Measurements from ENCODE around the gene CD72.

DNA sequence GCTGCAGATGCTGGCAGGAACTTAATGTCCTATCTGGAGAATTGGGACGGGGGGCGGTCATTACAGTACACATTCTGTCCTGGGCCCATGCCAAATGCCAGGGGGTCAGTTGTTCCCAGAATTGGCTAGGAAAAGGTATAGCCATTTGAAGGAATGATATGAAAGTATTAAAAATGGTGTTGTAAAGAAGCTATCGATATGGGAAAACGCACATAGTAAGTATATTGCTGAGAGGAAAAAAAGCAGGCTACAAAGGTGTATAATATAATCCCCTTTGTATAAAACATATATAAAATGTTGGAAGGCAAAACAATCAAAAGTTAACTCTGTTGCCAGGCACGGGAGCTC lies 47.2 kb upstream of the CD72 start:
- TF ChIP-seq, protein P1, sequence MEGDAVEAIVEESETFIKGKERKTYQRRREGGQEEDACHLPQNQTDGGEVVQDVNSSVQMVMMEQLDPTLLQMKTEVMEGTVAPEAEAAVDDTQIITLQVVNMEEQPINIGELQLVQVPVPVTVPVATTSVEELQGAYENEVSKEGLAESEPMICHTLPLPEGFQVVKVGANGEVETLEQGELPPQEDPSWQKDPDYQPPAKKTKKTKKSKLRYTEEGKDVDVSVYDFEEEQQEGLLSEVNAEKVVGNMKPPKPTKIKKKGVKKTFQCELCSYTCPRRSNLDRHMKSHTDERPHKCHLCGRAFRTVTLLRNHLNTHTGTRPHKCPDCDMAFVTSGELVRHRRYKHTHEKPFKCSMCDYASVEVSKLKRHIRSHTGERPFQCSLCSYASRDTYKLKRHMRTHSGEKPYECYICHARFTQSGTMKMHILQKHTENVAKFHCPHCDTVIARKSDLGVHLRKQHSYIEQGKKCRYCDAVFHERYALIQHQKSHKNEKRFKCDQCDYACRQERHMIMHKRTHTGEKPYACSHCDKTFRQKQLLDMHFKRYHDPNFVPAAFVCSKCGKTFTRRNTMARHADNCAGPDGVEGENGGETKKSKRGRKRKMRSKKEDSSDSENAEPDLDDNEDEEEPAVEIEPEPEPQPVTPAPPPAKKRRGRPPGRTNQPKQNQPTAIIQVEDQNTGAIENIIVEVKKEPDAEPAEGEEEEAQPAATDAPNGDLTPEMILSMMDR (IDR thresholded peaks at IDR 0.05): no peak
- no peak for TF ChIP-seq POLR2A (IDR thresholded peaks at IDR 0.05)

All from esophagus squamous epithelium (tissue), 4 donors.